Stimulated activated CD4-positive, alpha-beta T cell treated with anti-CD3 and anti-CD28 coated beads, Interleukin-4, amount 100 ng/mL, for 24 hours (primary cell): ENCODE data around the gene KRTAP10-1.

ENCODE experiments used
- DNase-seq: peaks from one replicate; pipeline ENCODE4 v3.0.0-alpha.2; 2020

KRTAP10-1 gene

GRCh38 chr21:44500111-44500510, 39.9 kb downstream of the KRTAP10-1 start:
- DNase-seq: no peak

DNA sequence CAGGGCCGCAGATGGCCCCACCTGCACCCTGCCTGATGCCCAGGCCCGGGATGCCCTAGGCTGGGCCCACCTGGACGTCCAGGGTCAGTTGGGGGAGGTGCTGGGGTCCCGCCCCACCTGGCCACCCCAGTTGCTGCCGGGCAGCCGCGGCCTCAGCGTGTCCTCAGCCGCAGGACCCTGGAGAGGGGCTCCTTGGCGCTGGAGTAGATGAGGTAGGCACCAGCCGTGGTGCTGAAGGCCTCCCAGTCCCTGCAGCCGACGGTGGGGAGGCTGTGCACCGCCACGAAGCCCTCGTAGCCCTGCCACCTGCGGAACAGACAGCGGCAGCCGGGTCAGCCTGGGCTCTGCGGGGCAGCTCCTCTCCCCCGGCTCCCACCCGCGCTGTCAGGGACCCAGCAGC, 40.4 kb downstream of the KRTAP10-1 start:
- no peak for DNase-seq

- DNase-seq: no peak
These were observed 40.8 kb downstream of the KRTAP10-1 start for GRCh38 chr21:44499211-44499560.

DNA sequence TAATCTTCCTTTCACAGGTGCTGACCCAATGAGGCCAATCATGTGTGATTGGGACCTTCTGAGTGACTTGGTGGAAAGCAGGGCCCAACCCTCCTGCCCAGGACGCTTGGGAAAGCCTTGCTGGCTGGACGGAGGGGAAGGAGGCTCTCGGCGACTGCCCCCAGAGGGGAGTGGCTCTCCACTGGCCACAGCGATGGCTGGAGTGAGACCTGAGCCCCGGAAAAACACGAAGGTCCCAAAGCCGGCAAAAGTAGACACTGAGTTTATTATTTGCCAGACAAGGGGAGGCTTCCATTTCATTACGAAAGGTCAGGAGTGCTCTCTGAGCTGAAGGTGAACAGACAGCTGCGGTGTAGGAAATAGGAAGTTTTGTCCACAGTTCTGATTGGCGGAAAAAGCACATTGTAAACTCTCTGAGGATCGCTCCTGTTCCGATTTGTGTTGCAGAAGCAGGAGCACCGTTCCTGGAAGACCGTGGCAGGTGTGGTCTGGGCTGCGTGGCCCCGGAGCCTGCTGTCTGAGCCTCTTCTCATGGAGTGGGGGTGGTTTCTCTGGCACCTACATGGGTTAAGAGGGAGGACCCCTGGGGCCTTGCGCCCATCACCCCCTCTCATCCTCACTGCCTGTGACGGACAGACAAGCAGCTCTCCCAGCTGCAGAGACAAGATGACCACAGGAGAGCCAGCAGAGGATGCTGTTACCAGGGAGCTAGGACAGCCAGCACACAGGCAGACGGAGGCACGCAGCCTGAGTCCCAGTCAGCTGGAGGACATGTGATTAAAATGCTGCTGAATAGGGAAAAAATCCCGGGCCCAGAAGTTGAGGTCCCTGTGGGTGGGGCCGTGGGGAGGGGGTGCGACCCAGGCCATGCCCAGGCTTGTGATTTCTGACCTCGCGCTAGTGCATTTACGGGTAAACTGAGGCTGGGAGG, 41.5 kb downstream of the KRTAP10-1 start:
- DNase-seq: no peak

- DNase-seq: no peak
These were observed 42.3 kb downstream of the KRTAP10-1 start for GRCh38 chr21:44497703-44498126.

- no peak for DNase-seq
These were observed 43.1 kb downstream of the KRTAP10-1 start for GRCh38 chr21:44496564-44497550.

DNA sequence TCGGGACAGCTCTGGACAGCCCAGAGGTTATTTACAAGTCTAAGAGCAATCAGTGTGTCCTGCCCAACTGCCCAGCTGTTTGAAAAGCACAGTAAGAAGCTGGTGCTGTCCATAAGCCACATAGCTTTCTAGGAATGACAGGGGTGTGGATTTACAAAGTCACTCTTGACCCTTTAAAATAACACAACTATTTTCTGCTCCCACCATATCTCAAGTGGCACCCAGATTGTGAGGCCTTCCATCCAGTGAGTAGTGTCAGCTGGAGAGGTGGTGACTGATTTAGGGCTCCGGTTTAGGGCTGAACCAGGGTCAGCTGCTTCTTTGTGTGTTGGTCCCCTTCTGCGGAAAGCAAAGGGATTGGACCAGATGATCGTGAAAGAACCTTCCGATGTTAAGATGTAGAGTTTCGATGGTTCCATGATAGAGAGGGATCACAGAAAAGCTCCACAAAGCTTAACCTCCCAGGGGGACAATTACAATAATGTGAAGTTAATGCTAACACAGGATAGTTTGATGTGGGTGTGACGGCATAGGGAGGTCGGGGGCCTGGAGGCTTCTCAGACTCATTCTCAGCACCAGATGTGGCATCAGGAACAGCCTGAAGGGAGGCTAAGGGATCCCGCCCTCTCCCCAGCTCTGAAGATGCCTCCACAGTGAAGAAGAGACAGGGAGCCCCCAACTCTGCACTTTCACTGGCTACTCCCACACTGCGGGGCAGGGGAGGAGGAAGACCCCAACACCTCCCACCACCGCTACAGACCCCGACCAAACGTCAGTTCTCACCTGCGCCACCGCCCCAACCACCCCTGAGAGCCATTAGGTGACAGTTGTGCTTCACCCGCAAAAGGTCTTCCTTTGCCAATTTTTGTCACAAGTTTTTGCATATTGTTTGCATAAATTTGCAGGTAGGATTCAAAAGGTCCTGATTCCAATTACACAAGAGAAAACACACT, 44.1 kb downstream of the KRTAP10-1 start:
- no peak for DNase-seq

- DNase-seq: no peak
These were observed 45.0 kb downstream of the KRTAP10-1 start for GRCh38 chr21:44494956-44495355.

DNA sequence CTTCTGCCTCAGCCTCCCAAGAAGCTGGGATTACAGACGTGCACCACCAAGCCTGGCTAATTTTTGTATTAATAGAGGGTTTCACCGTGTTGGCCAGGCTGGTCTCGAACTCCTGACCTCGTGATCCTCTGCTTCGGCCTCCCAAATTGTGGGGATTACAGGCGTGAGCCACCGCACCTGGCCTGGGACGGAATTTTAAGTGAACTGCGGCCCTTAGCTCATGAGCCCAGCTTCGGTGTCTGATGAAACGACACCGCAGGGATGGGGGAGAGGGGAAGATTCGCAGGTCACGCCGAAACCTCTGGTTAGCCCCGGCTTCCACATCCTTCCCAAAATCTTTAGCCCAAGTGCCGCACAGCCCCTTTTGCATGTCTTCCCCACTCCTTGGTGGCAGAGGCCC, 45.6 kb downstream of the KRTAP10-1 start:
- no peak for DNase-seq

- DNase-seq: no peak
These were observed 47.2 kb downstream of the KRTAP10-1 start for GRCh38 chr21:44492567-44493385.

- DNase-seq: no peak
These were observed 49.2 kb downstream of the KRTAP10-1 start for GRCh38 chr21:44490816-44491215.

DNA sequence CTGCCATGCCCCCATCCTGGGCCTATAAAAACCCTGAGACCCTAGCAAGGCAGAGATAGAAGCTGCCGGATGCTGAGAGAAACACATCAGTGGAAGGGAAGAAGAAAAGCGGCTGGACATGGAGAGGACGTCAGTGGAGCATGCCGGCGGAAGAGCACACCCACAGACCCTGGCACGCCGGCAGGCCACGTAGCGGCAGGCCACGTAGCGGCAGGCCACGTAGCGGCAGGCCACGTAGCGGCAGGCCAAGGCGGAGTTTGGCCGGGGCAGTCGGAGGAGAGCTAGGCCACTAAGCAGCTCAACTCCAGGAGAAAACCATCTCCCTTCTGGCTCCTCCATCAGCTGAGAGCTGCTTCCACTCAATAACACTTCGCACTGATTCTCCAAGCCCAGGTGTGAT, 49.6 kb downstream of the KRTAP10-1 start:
- DNase-seq: no peak

DNA sequence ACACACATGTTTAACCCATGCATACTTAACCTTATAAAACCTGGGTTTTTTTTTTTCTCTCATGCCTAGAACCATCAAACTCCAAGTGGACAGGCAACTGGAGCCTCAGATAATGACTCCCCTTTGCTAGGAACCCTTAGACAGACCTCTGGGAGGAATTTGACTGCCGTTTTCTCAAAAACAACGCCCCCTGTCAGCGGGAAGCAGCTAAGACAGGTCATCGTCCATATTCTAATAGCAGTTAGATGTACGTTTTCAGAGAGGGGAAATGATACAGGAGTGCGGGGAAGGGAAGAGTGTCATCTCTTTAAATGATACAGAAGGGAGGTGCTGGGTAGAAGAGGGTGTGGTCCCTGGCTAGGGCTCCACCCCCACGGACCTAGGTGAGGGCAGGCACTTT, 50.0 kb downstream of the KRTAP10-1 start:
- no peak for DNase-seq
